GM19023 (cell line): ENCODE data around the gene NRG3.

Experiments used
- ATAC-seq: cut with Tn5 transposase; IDR thresholded peaks from one replicate; pipeline ENCODE4 v1.9.1; 2021; ENCODE audit warnings: mild to moderate bottlenecking, moderate library complexity; ENCODE audit not compliant: unreplicated experiment

NRG3 gene

DNA sequence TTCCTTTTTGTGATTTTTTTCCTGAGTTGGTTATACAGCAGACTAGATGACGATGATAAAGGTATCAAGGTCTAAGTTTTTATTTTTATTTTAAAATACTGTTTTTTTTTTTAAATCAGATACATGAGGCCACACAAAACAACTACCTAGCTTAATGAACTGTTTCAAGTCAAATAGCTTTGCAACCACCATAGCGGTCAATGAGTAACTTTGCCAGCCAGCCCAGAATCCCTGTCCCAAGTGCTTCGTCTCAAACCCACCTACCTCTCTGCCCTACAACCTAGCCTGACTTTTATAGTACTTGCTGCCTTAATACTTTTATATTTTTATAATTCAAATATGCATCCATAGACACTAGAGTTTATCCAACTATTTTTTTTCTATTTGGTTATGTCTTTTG, 676.5 kb downstream of the NRG3 start:
- ATAC-seq = no peak

DNA sequence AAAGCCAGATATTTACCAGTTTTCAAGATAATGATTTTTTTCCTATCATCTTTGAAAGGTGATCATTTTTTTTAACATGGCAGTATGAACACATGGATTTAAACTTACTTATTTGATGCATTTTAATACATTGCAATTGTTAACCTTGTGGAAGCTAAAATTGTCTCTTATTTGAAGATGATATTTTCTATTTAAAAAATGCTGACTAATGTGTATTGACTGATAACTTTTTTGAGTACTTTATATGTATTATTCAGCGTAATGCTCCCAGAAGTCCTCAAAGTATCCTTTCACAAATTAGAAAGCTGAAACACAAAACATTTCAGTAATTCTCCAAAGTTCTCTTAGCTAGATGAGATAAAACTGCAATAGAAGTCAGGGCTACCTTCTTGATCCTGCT, 677.3 kb downstream of the NRG3 start:
- ATAC-seq = no peak

DNA sequence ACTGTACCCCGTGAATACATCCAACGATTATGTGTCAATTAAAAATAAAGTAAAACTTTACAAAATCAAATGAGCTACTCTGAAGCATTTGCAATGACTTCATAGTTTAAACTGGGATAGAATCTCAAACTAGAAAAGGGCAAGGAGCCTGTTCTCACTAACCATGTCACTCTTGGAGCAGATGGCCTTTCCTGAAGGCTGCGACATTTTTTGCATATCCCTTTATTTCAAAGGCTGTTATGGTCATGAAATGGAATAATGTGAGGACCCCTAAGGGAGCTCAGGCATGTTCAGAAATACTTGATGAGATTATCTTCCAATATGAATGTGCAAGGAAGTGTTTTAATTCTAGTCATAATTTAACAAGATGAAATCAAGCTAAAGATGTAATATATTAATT, 679.4 kb downstream of the NRG3 start:
- ATAC-seq = no peak

DNA sequence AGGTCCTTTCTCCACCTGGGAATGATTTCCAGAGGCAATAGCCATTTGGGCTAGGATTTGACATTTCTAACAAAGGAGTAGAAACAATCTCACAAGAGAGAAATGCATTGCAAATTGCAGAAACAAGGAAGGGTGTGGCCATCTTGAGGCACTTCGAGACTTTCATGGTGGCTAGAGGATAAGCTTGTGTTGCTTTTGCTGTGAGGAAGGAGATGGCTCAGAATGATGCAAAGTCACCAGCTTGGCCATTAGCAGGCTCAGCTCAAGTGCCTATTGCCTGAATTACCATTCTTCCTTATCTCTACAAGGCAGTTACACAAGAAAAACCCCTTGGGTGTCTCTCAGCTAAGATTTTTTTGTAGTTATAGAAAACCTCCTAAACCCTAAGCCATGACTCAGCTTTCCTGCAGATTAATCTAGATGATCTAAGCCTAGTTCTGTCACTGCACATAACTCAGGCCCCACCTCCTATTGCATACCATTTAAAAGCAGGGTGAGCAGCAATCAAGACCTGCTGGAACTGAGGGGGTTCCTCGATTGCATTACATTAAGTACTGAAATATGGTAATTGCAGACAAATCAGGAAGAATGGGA, 683.1 kb downstream of the NRG3 start:
- ATAC-seq = no peak

GRCh38 chr10:82564353-82565196, 689.6 kb downstream of the NRG3 start:
- ATAC-seq = no peak

DNA sequence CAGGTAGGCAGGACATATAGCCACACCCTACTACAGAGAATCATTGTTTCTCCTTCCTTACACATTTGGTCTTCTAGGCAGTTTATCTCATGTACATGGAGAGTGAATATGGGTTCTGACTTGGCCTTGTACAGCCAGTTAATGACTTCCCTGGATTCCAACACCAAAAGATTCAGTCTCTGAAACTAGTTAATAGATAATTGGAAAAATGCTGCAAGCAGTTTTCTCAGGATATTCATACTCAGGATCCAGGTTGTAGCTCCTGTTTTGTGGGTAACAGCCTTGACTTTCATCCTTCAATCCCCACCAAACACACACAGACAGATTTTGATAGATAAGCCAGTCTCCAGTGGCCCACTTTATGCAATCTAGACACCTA, 690.2 kb downstream of the NRG3 start:
- ATAC-seq = no peak

GRCh38 chr10:82572744-82573143, 697.8 kb downstream of the NRG3 start:
- no peak for ATAC-seq

DNA sequence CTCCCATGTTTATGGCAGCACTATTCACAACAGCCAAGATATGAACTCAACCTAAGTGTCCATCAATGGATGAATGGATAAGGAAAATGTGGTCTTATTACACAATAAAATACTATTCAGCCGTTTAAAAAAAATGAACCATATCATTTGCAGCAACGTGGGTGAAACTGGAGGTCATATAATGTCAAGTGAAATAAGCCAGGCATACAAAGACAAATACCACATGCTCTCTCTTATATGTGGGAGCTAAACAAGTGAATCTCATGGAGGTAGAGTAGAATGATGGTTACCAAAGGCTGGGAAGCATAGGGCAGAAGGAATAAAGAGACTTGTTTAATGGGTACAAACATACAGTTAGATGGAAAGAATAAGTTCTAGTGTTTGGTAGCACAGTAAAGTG, 699.1 kb downstream of the NRG3 start:
- ATAC-seq = no peak

DNA sequence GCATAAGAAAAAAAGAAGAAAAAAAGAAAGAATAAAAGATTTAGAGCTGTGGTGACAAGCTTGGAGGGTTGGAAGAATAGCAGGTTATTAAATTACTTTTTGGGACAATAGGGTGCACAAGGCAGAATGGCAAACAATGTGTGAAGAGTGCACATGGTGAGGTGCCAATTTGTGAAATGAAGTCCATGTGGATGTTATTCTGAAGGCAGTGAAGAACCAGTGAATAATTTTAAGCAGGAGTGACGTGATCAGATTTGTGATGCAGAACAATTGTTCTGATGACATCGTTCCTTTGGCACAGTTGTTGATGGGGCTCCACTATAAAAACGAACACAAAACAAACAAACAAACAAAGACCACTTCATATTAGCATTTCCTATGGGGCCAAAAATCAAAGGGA, 700.3 kb downstream of the NRG3 start:
- no peak for ATAC-seq

DNA sequence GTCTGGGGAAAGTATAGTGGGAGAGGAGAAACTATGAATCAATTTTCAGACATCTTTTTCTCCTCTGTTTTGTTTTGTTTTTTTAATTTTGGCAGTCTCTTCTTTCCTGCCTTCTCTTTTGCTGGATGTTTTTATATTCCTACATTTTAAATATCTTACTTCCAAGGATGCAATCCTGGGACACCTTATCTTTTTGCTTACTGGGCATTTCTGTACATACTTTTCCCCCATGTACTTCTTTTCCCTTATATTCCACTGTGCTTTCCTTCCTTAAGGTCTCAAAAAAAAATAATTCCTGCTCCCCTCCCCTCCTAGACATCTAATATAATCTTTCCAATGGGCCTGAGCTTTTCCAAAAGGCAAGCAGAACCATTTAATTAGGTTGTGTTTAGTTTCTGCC, 701.1 kb downstream of the NRG3 start:
- no peak for ATAC-seq

DNA sequence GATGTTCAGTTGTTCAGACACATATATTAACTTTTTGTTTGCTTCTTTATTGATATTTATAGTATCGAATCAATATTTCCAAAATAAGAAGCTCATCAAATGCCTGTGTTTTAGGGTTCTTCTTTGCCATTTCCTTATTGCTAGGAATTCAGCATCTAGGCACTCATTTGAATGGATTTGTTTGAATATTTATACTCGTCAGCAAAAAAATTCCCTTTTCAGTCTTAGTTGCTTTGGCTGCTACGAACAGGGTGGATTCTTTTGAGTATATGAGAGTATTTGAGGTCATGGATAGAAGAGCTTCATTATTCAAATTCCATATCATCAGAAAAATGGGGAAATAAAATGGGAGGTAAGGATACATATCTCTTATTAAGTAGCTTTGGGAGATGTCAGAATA, 706.9 kb downstream of the NRG3 start:
- ATAC-seq = no peak

GRCh38 chr10:82591421-82591820, 716.4 kb downstream of the NRG3 start:
- no peak for ATAC-seq

GRCh38 chr10:82597840-82598239, 722.8 kb downstream of the NRG3 start:
- no peak for ATAC-seq

DNA sequence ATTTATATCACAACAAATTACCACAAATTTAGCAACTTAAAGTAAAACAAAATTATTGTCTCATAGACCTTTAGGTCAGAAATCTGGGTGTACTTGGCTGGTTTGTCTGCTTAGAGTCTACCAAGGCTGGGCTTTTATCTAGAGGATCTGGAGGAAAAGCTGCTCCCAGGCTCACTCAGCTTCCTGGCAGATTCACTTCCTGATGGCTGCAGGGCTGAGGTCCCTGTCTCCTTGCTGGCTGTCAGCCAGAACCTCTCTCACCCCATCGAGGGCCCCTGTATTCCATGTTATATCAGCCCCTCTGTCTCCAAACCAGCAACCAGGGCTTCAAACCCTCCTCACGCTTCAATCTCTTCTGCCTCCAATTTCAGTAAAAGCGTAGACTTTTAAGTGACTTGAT, 734.9 kb downstream of the NRG3 start:
- no peak for ATAC-seq

DNA sequence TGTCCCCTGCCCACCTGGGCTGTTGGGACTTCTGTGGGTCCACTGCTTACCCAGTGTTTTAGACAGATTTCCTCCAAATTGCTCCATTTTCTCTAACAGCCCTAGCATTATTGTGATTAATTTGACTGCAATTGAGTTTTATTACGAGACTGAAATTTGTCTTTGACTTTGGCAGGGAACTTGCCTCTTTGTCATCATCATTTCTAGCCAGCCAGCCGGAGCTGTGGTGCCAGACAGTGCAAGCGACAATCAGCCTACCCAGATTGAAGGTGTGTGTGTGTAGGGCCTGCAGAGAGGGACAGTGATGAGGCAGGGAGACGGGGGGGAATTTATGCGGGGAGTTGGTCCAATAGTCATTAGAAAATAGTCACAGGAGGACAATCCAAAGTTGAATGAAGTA, 743.0 kb downstream of the NRG3 start:
- no peak for ATAC-seq

DNA sequence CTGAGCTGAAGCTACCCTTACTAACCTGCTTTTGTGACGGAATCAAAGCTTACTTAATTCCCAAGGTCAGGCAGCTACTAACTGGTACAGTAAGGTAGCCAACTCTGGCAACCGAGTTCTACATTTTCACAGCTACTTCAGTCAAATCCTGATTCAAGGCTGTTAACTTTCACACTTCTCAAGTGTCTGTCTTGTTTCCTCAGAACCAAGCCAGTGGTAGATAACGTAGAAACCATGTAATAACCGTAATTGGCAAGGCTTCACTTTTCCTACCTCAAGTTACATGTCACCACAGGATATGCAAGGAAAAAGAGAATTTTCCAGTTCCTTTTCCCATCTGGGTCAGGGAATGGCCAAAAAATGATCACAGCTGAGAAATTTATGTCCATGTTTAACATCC, 746.7 kb downstream of the NRG3 start:
- no peak for ATAC-seq

DNA sequence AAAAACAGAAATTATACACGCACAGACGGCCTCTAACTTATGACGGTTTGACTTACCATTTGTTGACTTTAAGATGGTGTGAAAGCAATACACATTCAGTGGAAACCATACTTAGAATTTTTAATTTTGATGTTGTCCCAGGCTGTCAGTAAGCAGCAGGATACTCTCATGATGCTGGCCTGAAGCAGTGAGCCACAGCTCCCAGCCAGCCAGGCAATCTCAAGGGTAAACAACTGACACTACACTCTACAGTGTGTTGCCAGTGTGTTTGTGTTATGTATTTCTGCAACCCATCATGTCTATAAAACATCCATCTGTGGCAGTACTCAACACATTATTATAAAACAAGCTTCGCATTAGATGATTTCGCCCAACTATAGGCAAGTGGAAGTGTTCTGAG, 747.5 kb downstream of the NRG3 start:
- ATAC-seq = no peak

GRCh38 chr10:82625512-82626189, 750.7 kb downstream of the NRG3 start:
- ATAC-seq = no peak

DNA sequence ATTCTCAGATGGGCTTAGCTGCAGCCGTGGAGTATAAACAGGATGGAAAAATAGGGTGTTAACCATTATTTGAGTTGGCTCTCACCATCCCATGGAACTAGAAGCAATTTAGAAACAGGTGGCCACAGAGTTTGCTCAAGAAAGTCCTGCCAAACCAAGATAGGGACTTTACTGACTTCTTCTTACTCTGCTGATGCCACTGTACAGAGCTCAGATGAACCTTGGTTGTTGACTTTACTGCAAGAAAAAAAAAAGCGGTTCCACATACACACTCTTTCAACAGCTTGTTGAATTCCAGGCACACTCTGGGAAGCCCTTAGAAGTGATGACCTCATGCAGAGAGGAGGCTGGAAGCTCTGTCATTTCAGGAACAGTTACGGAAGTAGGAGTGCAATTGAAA, 753.4 kb downstream of the NRG3 start:
- no peak for ATAC-seq

- no peak for ATAC-seq
Measured at GRCh38 chr10:82643076-82643475, 768.1 kb downstream of the NRG3 start.

- no peak for ATAC-seq
Measured at GRCh38 chr10:82643601-82644000, 768.6 kb downstream of the NRG3 start.

GRCh38 chr10:82645221-82645620, 770.2 kb downstream of the NRG3 start:
- ATAC-seq = no peak
